Measurements from ENCODE around the gene SERP1.

DNA sequence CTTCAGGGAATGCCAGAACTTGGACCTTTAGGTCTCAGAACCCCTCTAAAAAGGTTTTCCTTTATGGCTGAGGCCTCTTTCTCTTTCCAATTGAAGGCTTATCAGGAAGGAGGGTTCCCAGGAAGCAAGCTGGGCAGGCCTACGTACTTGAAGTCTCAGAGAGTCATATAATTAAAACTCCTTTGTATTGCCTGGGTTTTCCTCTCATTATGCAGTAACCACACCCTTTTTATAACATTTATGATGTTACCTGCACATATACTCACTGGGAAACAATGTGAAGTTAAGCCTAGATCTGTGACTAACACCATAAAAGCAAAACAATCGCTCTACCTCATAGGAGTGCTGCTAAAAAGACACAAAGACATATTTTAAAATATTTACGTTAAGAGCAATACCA, 27.3 kb downstream of the SERP1 start:
- TF ChIP-seq CTCF (conservative IDR thresholded peaks at IDR 0.05 in 1 of 2, IDR thresholded peaks at IDR 0.05 in 1 of 2; ENCODE audit: extremely low read depth in 1 of 2, insufficient read depth in 1 of 2, low read depth in 1 of 2, low read length in 2 of 2) (no peak), EZH2 (IDR thresholded peaks at IDR 0.05; ENCODE audit: borderline replicate concordance, low read length) (no peak)

Data from mammary epithelial cell (primary cell).